DND-41 (cell line): ENCODE measurements around the gene USP36.

Source experiments
- ATAC-seq: fragments of 200-7000 bp; cut with Tn5 transposase; 3 replicates; pipeline ENCODE4 v1.9.1; 2021; ENCODE audit warnings: low read depth; ENCODE audit not compliant: insufficient read depth
- DNase-seq: peaks from one replicate; pipeline ENCODE4 v3.0.0-alpha.2; 2020
- H2AFZ ChIP-seq: 2 replicates; pipeline ENCODE4 v1.6.0; 2012; ENCODE audit warnings: low read depth, low read length
- H3K27ac ChIP-seq: 2 replicates; pipeline ENCODE4 v1.5.1; 2012; ENCODE audit warnings: low read length, inconsistent platforms
- H3K27me3 ChIP-seq: fragments of 200-600 bp; sonication (generic); 2 replicates; pipeline ENCODE4 v1.6.0; 2012; ENCODE audit warnings: low read length, mild to moderate bottlenecking, inconsistent platforms; ENCODE audit not compliant: insufficient read depth, poor library complexity
- H3K36me3 ChIP-seq: 2 replicates; pipeline ENCODE4 v1.5.1; 2012; ENCODE audit warnings: low read length, inconsistent platforms; ENCODE audit not compliant: insufficient read depth
- H3K4me1 ChIP-seq: 2 replicates; pipeline ENCODE4 v1.5.1; 2012; ENCODE audit warnings: mild to moderate bottlenecking, low read length; ENCODE audit not compliant: insufficient read depth
- H3K4me2 ChIP-seq: 2 replicates; pipeline ENCODE4 v1.6.0; 2012; ENCODE audit warnings: mild to moderate bottlenecking, moderate library complexity, low read length, inconsistent platforms; ENCODE audit not compliant: insufficient read depth
- H3K4me3 ChIP-seq, 2 experiments: fragments of 200-600 bp in 1 of 2; shearing (Covaris generic) in 1 of 2; 2 replicates each; pipeline ENCODE4 v1.5.1; 2012 to 2016; ENCODE audit warnings: inconsistent platforms in 2 of 2, low read length in 2 of 2, mild to moderate bottlenecking in 2 of 2, low read depth in 1 of 2, moderate library complexity in 1 of 2
- H3K79me2 ChIP-seq: 2 replicates; pipeline ENCODE4 v1.6.0; 2012; ENCODE audit warnings: low read length, inconsistent platforms; ENCODE audit not compliant: insufficient read depth
- H3K9ac ChIP-seq: 2 replicates; pipeline ENCODE4 v1.6.0; 2012; ENCODE audit warnings: low read depth, mild to moderate bottlenecking, inconsistent platforms, low read length, moderate library complexity
- H3K9me3 ChIP-seq: 2 replicates; pipeline ENCODE4 v1.5.1; 2012; ENCODE audit warnings: low read length, moderate library complexity, mild to moderate bottlenecking, inconsistent platforms; ENCODE audit not compliant: insufficient read depth, severe bottlenecking
- H4K20me1 ChIP-seq: 2 replicates; pipeline ENCODE4 v1.6.0; 2012; ENCODE audit warnings: low read length; ENCODE audit not compliant: insufficient read depth
- CTCF ChIP-seq: IDR thresholded peaks from 2 replicates; pipeline ENCODE4 v1.5.1; 2012; ENCODE audit warnings: borderline replicate concordance, low read length, moderate library complexity, mild to moderate bottlenecking; ENCODE audit not compliant: poor library complexity, severe bottlenecking; ENCODE audit errors: extremely low read depth
- EZH2 ChIP-seq: IDR thresholded peaks from 3 replicates; pipeline ENCODE4 v1.6.1; 2012; ENCODE audit warnings: borderline replicate concordance, low read depth, mild to moderate bottlenecking, moderate library complexity, low read length, inconsistent platforms; ENCODE audit not compliant: severe bottlenecking

Gene USP36

GRCh38 chr17:78819806-78820792, 20.5 kb downstream of the USP36 start:
- no peak overlapping the region for H3K4me2 ChIP-seq
- no peak overlapping the region; the same call in 1 of the 2 replicates for H3K9ac ChIP-seq
- H3K9me3 ChIP-seq: no peaks in the 10 kb centered on the region
- no peaks in the 10 kb centered on the region for H3K27me3 ChIP-seq
- peaks cover 37% of the 10 kb centered on the region for H3K4me1 ChIP-seq
- H3K36me3 ChIP-seq: peaks cover 92% of the 10 kb centered on the region
- peaks cover 2% of the 10 kb centered on the region; the same call in 1 of the 2 replicates for H3K79me2 ChIP-seq
- H2AFZ ChIP-seq: no peak overlapping the region
- DNase-seq: no peak
- H4K20me1 ChIP-seq: peaks cover 35% of the 10 kb centered on the region
- TF ChIP-seq EZH2 (no peak), CTCF (no peak)
- ATAC-seq: no peak
- peak overlapping the region; percentile 58; the same call in 1 of the 2 replicates for H3K27ac ChIP-seq
- H3K4me3 ChIP-seq: no peak overlapping the region

- H3K9ac ChIP-seq: no peak overlapping the region; the same call in 1 of the 2 replicates
These were observed 21.2 kb downstream of the USP36 start for GRCh38 chr17:78819402-78819801.

DNA sequence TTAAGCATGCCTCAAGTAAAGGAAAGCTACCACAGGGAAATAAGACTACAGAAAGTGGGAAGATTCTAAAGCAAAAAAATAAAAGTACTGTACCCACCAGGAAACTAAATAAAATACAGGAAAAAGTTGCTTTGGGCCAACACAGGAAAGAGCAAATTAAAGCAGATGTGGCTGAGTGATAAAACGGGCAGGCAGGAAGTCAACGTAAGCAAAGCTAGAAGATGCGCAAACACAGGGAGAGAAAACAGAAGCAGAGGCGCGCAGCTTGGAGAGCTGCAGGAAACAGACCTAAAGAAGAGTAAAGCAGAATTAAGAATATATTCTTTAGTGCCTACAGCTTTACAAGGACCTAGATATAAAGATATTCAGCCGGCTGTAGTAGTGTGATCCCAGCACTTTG, 21.7 kb downstream of the USP36 start:
- H4K20me1 ChIP-seq: peaks cover 28% of the 10 kb centered on the region
- H2AFZ ChIP-seq: no peak overlapping the region
- ATAC-seq (peak; percentile 90), DNase-seq (peak; percentile 56)
- H3K4me1 ChIP-seq: peaks cover 37% of the 10 kb centered on the region
- H3K9ac ChIP-seq: peak overlapping the region; percentile 0; the same call in 1 of the 2 replicates
- H3K36me3 ChIP-seq: peaks cover 92% of the 10 kb centered on the region
- peak overlapping the region; percentile 58 for H3K27ac ChIP-seq
- TF ChIP-seq EZH2 (no peak), CTCF (no peak)
- no peaks in the 10 kb centered on the region for H3K9me3 ChIP-seq
- H3K27me3 ChIP-seq: no peaks in the 10 kb centered on the region
- H3K4me2 ChIP-seq: peak overlapping the region; percentile 21; the same call in 1 of the 2 replicates
- H3K4me3 ChIP-seq: no peak overlapping the region
- peaks cover 2% of the 10 kb centered on the region; the same call in 1 of the 2 replicates for H3K79me2 ChIP-seq

More at GRCh38 chr17:78819402-78819801, 21.2 kb downstream of the USP36 start:
- Histone ChIP-seq H3K27ac (peak overlapping the region; percentile 58), H3K79me2 (peaks cover 2% of the 10 kb centered on the region; the same call in 1 of the 2 replicates), H3K4me1 (peaks cover 37% of the 10 kb centered on the region), H4K20me1 (peaks cover 32% of the 10 kb centered on the region), H3K4me2 (peak overlapping the region; percentile 8; the same call in 1 of the 2 replicates), H3K27me3 (no peaks in the 10 kb centered on the region), H3K9me3 (no peaks in the 10 kb centered on the region), H2AFZ (no peak overlapping the region), H3K36me3 (peaks cover 92% of the 10 kb centered on the region), H3K4me3 (no peak overlapping the region)
- DNase-seq (no peak), ATAC-seq (no peak)
- TF ChIP-seq EZH2: no peak
- TF ChIP-seq CTCF: no peak
